IMR-90 (cell line): ENCODE data around the gene HOXD8.

Experiments used
- BHLHE40 ChIP-seq: fragments of 150-350 bp; IDR thresholded peaks from 2 replicates; pipeline ENCODE4 v1.6.1; 2016; ENCODE audit warnings: mild to moderate bottlenecking, low read depth, low read length
- CEBPB ChIP-seq: IDR thresholded peaks from 2 replicates; pipeline ENCODE4 v1.6.1; 2012; ENCODE audit warnings: low read depth, low read length, improper control_type of control experiment
- ELK1 ChIP-seq: fragments of 150-350 bp; IDR thresholded peaks from 2 replicates; pipeline ENCODE4 v1.6.1; 2016; ENCODE audit warnings: low read depth, mild to moderate bottlenecking, low read length, moderate library complexity, borderline replicate concordance
- MAFK ChIP-seq: IDR thresholded peaks from 2 replicates; pipeline ENCODE4 v1.6.1; 2012; ENCODE audit warnings: low read depth, low read length, improper control_type of control experiment
- MAZ ChIP-seq: IDR thresholded peaks from 2 replicates; pipeline ENCODE4 v1.6.1; 2012; ENCODE audit warnings: low read depth, mild to moderate bottlenecking, low read length, improper control_type of control experiment, moderate library complexity, borderline replicate concordance
- POLR2A ChIP-seq: IDR thresholded peaks from 2 replicates; pipeline ENCODE4 v1.6.1; 2012; ENCODE audit warnings: mild to moderate bottlenecking, low read depth, low read length
- RAD21 ChIP-seq: IDR thresholded peaks from 2 replicates; pipeline ENCODE4 v1.6.1; 2012; ENCODE audit warnings: low read length, improper control_type of control experiment
- RCOR1 ChIP-seq: IDR thresholded peaks from 2 replicates; pipeline ENCODE4 v1.6.1; 2012; ENCODE audit warnings: mild to moderate bottlenecking, low read length, improper control_type of control experiment; ENCODE audit not compliant: insufficient replicate concordance
- SMC3 ChIP-seq: fragments of 150-350 bp; IDR thresholded peaks from 2 replicates; pipeline ENCODE4 v1.6.1; 2016; ENCODE audit warnings: low read depth, mild to moderate bottlenecking, antibody characterized with exemption, low read length, moderate library complexity
- TF ChIP-seq, protein P1 (sequence below): conservative IDR thresholded peaks from 2 replicates; pipeline ENCODE4 v1.5.1; 2012; ENCODE audit warnings: mild to moderate bottlenecking, low read depth, low read length, improper control_type of control experiment

- TF ChIP-seq, protein P1, sequence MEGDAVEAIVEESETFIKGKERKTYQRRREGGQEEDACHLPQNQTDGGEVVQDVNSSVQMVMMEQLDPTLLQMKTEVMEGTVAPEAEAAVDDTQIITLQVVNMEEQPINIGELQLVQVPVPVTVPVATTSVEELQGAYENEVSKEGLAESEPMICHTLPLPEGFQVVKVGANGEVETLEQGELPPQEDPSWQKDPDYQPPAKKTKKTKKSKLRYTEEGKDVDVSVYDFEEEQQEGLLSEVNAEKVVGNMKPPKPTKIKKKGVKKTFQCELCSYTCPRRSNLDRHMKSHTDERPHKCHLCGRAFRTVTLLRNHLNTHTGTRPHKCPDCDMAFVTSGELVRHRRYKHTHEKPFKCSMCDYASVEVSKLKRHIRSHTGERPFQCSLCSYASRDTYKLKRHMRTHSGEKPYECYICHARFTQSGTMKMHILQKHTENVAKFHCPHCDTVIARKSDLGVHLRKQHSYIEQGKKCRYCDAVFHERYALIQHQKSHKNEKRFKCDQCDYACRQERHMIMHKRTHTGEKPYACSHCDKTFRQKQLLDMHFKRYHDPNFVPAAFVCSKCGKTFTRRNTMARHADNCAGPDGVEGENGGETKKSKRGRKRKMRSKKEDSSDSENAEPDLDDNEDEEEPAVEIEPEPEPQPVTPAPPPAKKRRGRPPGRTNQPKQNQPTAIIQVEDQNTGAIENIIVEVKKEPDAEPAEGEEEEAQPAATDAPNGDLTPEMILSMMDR, result no peak
- no peak for TF ChIP-seq ELK1
- TF ChIP-seq CEBPB, result no peak
- no peak for TF ChIP-seq BHLHE40
- TF ChIP-seq RAD21, result no peak
- no peak for TF ChIP-seq RCOR1
- TF ChIP-seq POLR2A, result no peak
- no peak for TF ChIP-seq MAFK
- TF ChIP-seq MAZ, result no peak
- no peak for TF ChIP-seq SMC3
These were observed 21.7 kb upstream of the HOXD8 start for GRCh38 chr2:176107731-176108181.
